ENCODE results near the gene RACGAP1.
A peak's percentile ranks its signal among the peaks of the same experiment; 100 is the strongest.

The RACGAP1 gene, protein sequence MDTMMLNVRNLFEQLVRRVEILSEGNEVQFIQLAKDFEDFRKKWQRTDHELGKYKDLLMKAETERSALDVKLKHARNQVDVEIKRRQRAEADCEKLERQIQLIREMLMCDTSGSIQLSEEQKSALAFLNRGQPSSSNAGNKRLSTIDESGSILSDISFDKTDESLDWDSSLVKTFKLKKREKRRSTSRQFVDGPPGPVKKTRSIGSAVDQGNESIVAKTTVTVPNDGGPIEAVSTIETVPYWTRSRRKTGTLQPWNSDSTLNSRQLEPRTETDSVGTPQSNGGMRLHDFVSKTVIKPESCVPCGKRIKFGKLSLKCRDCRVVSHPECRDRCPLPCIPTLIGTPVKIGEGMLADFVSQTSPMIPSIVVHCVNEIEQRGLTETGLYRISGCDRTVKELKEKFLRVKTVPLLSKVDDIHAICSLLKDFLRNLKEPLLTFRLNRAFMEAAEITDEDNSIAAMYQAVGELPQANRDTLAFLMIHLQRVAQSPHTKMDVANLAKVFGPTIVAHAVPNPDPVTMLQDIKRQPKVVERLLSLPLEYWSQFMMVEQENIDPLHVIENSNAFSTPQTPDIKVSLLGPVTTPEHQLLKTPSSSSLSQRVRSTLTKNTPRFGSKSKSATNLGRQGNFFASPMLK

GRCh38 chr12:50025187-50026059 is at the start of gene RACGAP1:
RACGAP1 (minus strand) TSS chr12:50025494; CDS start chr12:50016715, 8,779 bp downstream.
- FAIRE-seq, result peak; percentile 99

GRCh38 chr12:50073712-50074111 is 48.4 kb upstream of the RACGAP1 start:
- no peak for FAIRE-seq

- FAIRE-seq, result no peak
These were observed 47.9 kb upstream of the RACGAP1 start for GRCh38 chr12:50073206-50073605.

- no peak for FAIRE-seq
These were observed 47.1 kb upstream of the RACGAP1 start for GRCh38 chr12:50072198-50072907.

GRCh38 chr12:50070314-50071060 is 45.2 kb upstream of the RACGAP1 start:
- peak; percentile 24 for FAIRE-seq

- no peak for FAIRE-seq
These were observed 44.2 kb upstream of the RACGAP1 start for GRCh38 chr12:50069539-50069938.

- FAIRE-seq, result no peak
These were observed 43.8 kb upstream of the RACGAP1 start for GRCh38 chr12:50069069-50069468.

- no peak for FAIRE-seq
These were observed 41.1 kb upstream of the RACGAP1 start for GRCh38 chr12:50066402-50066801.

DNA sequence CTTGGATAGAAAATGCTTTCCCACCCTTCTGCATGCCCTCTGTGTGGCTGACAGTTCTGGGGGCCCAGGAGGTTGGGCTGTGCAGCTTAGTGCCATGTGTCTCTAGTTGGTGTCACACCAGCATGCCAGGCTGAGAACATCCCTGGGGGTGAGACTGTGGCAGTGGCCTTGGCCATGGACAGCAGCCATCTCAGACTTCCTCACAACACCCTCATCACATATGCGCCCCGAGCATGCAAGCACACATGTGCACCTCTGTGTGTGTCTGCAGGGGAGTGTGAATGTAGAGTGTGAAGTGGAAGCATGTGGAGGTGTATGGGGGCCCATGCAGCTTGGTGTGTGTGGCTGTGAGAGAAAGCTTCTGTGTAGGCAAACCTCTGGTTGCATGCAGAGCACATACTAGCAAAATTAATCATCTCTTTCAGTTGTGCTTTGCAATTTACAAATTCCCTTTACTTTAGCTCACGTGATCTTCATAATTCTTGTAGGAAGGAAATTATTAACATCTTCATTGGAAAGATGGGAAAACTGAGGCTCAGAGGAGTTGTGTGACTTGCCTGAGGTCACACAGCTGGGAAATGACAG is 40.5 kb upstream of the RACGAP1 start:
- no peak for FAIRE-seq

- no peak for FAIRE-seq
These were observed 37.6 kb upstream of the RACGAP1 start for GRCh38 chr12:50062728-50063460.

DNA sequence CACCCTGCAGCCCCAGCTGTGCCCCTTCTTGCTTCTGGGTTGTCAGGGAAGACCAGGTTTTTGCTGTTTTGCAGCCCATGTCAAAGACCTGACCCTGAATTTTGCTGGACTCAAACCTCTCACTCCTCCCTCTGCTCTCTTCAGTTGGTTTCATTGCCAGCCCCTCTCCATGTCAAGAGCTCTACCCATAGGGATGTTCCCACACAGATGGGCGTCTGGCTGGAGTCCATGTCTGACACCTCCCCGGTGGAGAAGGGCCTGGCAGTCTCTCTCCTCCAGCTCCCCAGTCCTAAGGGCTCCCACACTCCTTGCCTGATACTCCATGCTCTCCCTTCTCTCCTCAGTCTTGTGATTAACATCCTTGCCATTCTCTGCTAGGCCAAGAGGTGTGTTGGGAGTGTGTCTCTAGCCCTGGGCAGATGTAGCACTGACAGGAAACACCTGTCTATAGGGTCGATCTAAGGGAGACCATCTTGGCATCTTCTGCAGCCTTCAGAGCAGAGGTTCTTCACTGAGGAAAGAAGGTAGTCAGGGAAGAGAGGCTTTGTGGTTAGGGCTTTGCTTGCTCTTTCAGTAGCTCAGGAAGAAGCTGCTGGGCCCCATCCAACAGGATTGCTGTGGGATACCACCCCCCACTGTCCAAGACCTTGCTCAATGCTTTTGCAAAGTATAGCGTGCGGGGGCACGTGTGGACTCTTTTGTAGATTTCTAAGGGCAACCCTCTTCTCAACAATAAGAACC is 36.8 kb upstream of the RACGAP1 start:
- FAIRE-seq, result no peak

GRCh38 chr12:50061171-50061570 is 35.9 kb upstream of the RACGAP1 start:
- no peak for FAIRE-seq

GRCh38 chr12:50060120-50060468 is 34.8 kb upstream of the RACGAP1 start:
- FAIRE-seq, result no peak

GRCh38 chr12:50059440-50060119 is 34.3 kb upstream of the RACGAP1 start:
- no peak for FAIRE-seq

DNA sequence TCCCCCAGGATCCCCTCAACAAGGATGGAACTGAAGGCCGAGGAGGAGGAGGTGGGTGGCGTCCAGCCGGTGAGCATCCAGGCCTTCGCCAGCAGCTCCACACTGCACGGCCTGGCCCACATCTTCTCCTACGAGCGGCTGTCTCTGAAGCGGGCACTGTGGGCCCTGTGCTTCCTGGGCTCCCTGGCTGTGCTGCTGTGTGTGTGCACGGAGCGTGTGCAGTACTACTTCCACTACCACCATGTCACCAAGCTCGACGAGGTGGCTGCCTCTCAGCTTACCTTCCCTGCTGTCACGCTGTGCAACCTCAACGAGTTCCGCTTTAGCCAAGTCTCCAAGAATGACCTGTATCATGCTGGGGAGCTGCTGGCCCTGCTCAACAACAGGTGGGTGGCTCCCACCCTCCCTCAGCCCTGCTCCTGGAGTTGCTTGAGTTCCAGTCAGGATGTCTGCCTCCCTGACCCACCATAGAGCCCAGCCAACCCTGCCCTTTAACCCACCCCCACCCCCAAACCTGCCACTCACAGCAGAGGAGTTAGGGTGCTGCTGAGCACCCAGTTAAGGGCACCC is 33.5 kb upstream of the RACGAP1 start:
- FAIRE-seq, result no peak

- FAIRE-seq, result no peak
These were observed 32.8 kb upstream of the RACGAP1 start for GRCh38 chr12:50057896-50058670.

DNA sequence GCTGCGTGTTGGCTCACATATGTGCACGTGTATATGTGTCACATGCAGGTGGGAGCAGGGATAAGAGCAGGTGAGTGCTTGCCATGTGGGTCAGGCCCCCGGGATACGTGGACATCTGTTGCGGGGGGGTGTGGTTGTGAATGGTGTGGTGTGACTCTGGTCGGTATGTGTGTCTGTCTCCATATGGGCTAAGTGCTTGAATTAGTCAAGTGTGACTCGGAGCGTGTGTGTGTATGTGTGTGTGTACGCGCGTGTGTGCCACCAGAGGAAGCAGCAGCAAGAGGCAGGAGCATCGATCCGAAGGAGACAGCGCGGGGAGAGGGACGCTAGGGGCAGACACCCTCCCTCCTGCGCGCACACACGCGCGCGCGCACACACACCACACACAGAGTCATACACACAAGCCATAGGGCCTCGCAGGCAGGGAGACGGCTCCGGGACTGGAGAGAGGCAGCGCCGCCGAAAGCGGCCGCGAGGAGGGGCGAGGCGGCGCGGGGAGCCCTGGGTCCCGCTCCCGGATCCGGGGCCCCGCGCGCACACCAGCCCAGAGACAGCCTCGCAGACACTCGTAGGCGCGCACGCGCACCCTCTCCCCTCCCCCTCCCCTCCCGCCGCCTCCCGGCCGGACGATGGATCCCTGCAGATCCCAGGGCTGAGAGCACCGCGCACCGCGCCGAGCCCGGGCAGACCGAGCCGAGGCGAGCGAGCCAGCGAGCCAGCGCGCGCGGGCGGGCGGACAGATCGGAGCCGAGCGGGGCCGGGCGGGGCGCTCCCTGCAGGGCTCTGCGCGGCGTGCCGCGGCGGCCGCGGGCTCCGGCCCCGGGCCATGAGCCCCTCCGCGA is 31.9 kb upstream of the RACGAP1 start, which contains the start of gene ASIC1:
Gene ASIC1, plus strand, starts transcription at position 597 of the 842 bp plus-strand sequence. CDS start 1,171 bp downstream, outside the sequence.
- FAIRE-seq, result no peak

Data from islet of Langerhans (tissue), 1 donor.